GM21526 (cell line): ENCODE results near the gene GJC1.

Experiments used
- ATAC-seq: cut with Tn5 transposase; IDR thresholded peaks from one replicate; pipeline ENCODE4 v1.9.1; 2021; ENCODE audit warnings: moderate library complexity; ENCODE audit not compliant: unreplicated experiment, low FRiP score

The GJC1 gene

GRCh38 chr17:44804302-44805089 lies 25.6 kb downstream of the GJC1 start:
- no peak for ATAC-seq

GRCh38 chr17:44801880-44802279 lies 28.2 kb downstream of the GJC1 start:
- ATAC-seq, result no peak

GRCh38 chr17:44798356-44798755 lies 31.7 kb downstream of the GJC1 start:
- no peak for ATAC-seq

GRCh38 chr17:44797802-44798201 lies 32.3 kb downstream of the GJC1 start:
- ATAC-seq, result no peak

- no peak for ATAC-seq
Measured at GRCh38 chr17:44796731-44797130, 33.4 kb downstream of the GJC1 start.

GRCh38 chr17:44795928-44796327 lies 34.2 kb downstream of the GJC1 start:
- ATAC-seq, result no peak

- no peak for ATAC-seq
Measured at GRCh38 chr17:44795421-44795820, 34.7 kb downstream of the GJC1 start.

- ATAC-seq, result no peak
Measured at GRCh38 chr17:44794851-44795413, 35.2 kb downstream of the GJC1 start.

- no peak for ATAC-seq
Measured at GRCh38 chr17:44793885-44794842, 35.9 kb downstream of the GJC1 start.

GRCh38 chr17:44792276-44792675 lies 37.8 kb downstream of the GJC1 start:
- no peak for ATAC-seq

GRCh38 chr17:44788139-44788538 lies 41.9 kb downstream of the GJC1 start:
- ATAC-seq, result no peak

- no peak for ATAC-seq
Measured at GRCh38 chr17:44787271-44787940, 42.7 kb downstream of the GJC1 start.

GRCh38 chr17:44786551-44787081 lies 43.5 kb downstream of the GJC1 start:
- ATAC-seq, result no peak

GRCh38 chr17:44785921-44786320 lies 44.2 kb downstream of the GJC1 start:
- ATAC-seq, result no peak

GRCh38 chr17:44782326-44782850 lies 47.7 kb downstream of the GJC1 start:
- no peak for ATAC-seq

- no peak for ATAC-seq
Measured at GRCh38 chr17:44781551-44782325, 48.3 kb downstream of the GJC1 start.

GRCh38 chr17:44780845-44781480 lies 49.1 kb downstream of the GJC1 start:
- ATAC-seq, result no peak

GRCh38 chr17:44780161-44780560 lies 49.9 kb downstream of the GJC1 start:
- no peak for ATAC-seq
